Bronchial epithelial cell (primary cell): ENCODE data around the gene PLEKHH3. TPM values are rescaled to one million over a fixed set of nuclear protein-coding genes. Genes with fewer than 3 reads are reported as not detected.
A peak's percentile ranks its signal among the peaks of the same experiment; 100 is the strongest.

Experiments
- DNase-seq: peaks from one replicate; pipeline ENCODE4 v3.0.0-alpha.2; 2010; ENCODE audit warnings: low read depth
- FAIRE-seq: peaks from 2 replicates; lab custom pipeline; 2011; peaks lifted over from hg19 to GRCh38; lab: Jason Lieb, UNC
- H3K27me3 ChIP-seq: 2 replicates; pipeline ENCODE4 v1.5.1; 2011; ENCODE audit warnings: low read length; ENCODE audit not compliant: control insufficient read depth, insufficient read depth
- H3K36me3 ChIP-seq: 2 replicates; pipeline ENCODE4 v1.5.1; 2011; ENCODE audit warnings: low read length; ENCODE audit not compliant: control insufficient read depth, insufficient read depth
- H3K4me3 ChIP-seq: 2 replicates; pipeline ENCODE4 v1.5.1; 2011; ENCODE audit warnings: mild to moderate bottlenecking, low read depth, low read length, control low read depth
- CTCF ChIP-seq: IDR thresholded peaks from 2 replicates; pipeline ENCODE4 v1.5.1; 2011; ENCODE audit warnings: mild to moderate bottlenecking, moderate library complexity, low read length, control low read depth, inconsistent platforms; ENCODE audit not compliant: insufficient read depth, severe bottlenecking
- total RNA-seq: library from RNA; depleted of rRNA; stranded (reverse); fragments of >200 nt; gene quantifications from 2 replicates; pipeline ENCODE4 v1.2.1, GENCODE V29; 2014

PLEKHH3 gene
- total RNA-seq, 1 donor from 2014 or later, result 15.3 TPM

- peak overlapping the region; percentile 97 for H3K4me3 ChIP-seq
- no peak for TF ChIP-seq CTCF
- peaks cover 22% of the 10 kb centered on the region for H3K36me3 ChIP-seq
- no peaks in the 10 kb centered on the region for H3K27me3 ChIP-seq
- FAIRE-seq (no peak), DNase-seq (no peak)
These were observed 1.3 kb downstream of the PLEKHH3 start for GRCh38 chr17:42675348-42675964.

GRCh38 chr17:42674755-42675347 is 1.9 kb downstream of the PLEKHH3 start:
- H3K27me3 ChIP-seq, result no peaks in the 10 kb centered on the region
- peaks cover 23% of the 10 kb centered on the region for H3K36me3 ChIP-seq
- no peak for DNase-seq
- no peak for TF ChIP-seq CTCF
- FAIRE-seq, result no peak
- H3K4me3 ChIP-seq, result peak overlapping the region; percentile 97

- TF ChIP-seq CTCF, result peak; percentile 56
- H3K27me3 ChIP-seq, result no peaks in the 10 kb centered on the region
- peaks cover 29% of the 10 kb centered on the region for H3K36me3 ChIP-seq
- DNase-seq, result no peak
- FAIRE-seq, result no peak
- peak overlapping the region; percentile 97 for H3K4me3 ChIP-seq
These were observed 2.7 kb downstream of the PLEKHH3 start for GRCh38 chr17:42673885-42674754.

GRCh38 chr17:42673266-42673884 is 3.4 kb downstream of the PLEKHH3 start:
- FAIRE-seq (no peak), DNase-seq (no peak)
- H3K36me3 ChIP-seq, result peaks cover 32% of the 10 kb centered on the region
- no peak overlapping the region for H3K4me3 ChIP-seq
- TF ChIP-seq CTCF, result no peak
- no peaks in the 10 kb centered on the region for H3K27me3 ChIP-seq

- Histone ChIP-seq H3K4me3 (peak overlapping the region; percentile 16), H3K27me3 (no peaks in the 10 kb centered on the region), H3K36me3 (peaks cover 37% of the 10 kb centered on the region)
- no peak for TF ChIP-seq CTCF
- DNase-seq, result no peak
- FAIRE-seq, result no peak
These were observed 4.8 kb downstream of the PLEKHH3 start for GRCh38 chr17:42672038-42672437.
